Hematopoietic multipotent progenitor cell treated with erythropoietin and hydrocortisone succinate and interleukin-3 and kit ligand, for 6 days (in vitro differentiated cells): ENCODE results near the gene MRGPRG.
"Not testable (repeated sequence)": the region's sequence is repeated elsewhere in the genome, so short reads cannot be mapped to it uniquely, and the experiment has no call there.

Experiments
- DNase-seq: peaks from one replicate; pipeline ENCODE4 v3.0.0-alpha.2; 2015

Gene MRGPRG

DNA sequence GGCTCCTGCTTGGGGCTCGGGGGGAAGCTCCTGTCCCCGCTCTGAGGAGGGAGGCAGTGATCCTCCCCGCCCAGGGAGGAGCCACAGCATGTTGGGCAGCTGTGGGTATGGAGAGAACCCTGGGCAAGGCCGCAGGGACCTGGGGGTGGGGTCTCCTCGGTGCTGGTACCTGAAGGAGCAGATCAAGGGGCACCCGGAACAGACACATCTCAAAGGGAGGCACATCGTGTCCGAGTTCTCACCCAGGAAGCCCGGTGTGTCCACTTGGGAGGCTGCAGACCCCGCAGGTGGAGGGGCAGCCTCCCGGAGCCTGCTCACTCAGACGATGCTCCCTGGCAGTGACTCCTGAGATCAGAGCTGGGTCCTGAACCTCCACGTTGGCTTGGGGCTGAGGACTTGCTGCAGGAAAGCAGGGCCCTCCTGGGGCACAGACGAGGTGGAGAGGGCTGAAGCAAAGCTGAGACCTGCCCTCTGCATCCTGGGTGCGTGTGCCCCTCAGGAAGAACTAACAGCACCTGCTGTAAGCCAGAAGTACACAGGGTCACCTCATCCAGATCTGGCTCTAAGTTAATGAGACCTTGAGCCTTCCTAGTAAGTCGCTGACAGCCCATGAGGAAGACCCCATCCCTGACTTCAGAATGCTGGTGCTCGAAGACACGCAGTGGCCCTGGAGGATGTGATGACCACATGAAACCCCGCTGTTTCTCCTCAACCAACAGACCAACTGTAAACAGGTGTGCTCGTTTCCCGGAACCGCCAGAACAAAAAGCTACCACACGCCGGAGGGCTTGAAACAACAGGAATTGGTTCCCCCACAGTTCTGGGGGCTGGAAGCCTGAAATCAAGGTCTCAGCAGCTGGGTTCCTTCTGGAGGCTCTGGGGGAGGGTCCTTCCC is 47.6 kb downstream of the MRGPRG start:
- DNase-seq = no peak

DNA sequence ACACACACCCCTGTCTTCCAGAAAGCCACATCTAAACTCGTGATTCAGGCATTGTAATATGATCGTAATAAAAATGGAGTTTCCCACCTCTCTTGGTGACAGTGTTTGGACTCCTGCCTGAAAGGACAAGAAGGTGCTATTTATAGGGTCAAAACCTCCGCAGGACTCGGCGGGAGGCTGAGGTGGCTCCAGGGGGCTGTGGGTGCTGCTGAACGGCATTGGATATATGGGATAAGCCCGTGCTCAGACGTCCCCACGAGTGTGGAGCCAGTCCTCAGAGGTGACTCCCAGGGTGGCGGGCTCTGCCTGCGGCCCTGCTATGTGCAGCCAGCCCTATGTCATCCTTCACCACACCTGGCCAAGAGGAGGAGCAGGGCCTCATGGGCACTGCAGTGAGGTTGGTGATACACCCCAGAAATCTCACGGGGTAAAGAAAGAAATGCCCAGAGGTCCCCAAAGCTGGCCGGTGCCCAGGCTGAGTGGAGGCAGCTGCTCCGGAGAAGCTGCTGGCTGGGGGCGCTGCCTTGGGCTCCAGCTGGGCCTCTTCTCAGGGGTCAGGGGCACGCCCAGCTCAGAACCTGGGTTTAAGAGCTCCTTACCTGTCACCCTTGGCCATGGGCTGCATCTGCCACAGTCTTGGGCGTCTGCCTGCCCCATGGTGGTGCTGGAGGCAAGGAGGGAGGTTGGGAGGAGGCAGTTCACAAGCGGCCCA is 48.4 kb downstream of the MRGPRG start:
- DNase-seq = no peak

DNA sequence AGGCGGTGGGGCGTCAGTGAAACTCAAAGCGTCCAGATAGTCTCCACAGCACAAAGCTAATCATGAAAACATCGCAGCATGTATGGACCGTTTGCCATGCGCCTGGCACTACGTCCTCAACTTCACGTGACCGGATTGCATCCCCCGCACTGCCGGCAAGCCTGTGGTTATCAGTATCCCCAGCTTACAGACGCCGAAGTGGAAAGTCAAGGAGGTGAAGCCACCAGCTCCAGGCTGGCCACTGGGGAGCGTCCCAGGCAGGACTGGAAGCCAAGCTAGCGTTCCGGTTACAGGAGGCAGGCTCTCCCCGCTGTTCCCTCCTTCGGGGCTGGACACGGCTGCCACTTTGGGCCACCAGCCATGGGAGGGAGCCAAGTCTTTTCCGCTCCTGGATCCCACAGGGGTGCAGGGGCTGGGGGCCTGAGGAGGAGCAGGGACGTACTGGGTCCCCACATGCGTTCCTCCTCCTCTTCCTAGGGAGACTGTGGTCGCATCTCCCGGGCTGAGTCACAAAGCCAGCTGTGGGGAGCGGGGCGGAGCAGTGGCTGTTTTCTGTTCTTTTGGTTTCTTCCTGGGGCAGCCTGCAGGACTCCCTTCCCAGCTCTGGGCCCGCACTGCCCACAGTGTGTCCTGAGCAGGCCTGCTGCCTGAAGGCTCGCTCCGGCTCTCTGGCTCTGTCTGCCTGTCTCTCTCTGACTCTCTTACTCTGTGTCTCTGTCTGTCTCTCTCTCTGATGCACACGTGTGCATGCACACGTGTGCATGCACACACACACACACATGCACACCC is 49.2 kb downstream of the MRGPRG start:
- peak; percentile 94 for DNase-seq

DNA sequence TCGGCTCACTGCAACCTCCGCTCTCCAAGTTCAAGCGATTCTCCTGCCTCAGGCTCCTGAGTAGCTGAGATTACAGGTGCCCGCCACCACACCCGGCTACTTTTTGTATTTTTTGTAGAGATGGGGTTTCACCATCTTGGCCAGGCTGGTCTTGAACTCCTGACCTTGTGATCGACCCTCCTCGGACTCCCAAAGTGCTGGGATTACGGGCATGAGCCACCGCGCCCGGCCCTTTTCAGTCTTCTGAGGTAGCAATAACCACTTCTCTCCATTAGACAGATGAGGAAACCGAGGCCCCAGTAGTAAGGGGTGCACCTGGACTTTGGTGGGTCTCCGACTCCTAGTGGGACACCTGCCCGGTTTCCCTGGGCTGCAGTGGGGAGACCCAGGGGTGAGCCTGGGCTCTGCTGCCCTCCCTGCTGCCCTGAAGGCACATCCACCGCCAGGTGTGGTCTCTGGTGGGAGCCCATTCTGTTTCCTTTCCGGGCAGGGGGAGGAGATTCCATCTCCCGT is 49.8 kb downstream of the MRGPRG start:
- DNase-seq = not testable (repeated sequence)
